Measurements from ENCODE around the gene DNAJC18. TPM values are rescaled to one million over a fixed set of nuclear protein-coding genes. Genes with fewer than 3 reads are reported as not detected.
A peak's percentile ranks its signal among the peaks of the same experiment; 100 is the strongest.

DNAJC18 gene
- total RNA-seq, 1 donor from 2014 or later = 27.0 TPM

DNA sequence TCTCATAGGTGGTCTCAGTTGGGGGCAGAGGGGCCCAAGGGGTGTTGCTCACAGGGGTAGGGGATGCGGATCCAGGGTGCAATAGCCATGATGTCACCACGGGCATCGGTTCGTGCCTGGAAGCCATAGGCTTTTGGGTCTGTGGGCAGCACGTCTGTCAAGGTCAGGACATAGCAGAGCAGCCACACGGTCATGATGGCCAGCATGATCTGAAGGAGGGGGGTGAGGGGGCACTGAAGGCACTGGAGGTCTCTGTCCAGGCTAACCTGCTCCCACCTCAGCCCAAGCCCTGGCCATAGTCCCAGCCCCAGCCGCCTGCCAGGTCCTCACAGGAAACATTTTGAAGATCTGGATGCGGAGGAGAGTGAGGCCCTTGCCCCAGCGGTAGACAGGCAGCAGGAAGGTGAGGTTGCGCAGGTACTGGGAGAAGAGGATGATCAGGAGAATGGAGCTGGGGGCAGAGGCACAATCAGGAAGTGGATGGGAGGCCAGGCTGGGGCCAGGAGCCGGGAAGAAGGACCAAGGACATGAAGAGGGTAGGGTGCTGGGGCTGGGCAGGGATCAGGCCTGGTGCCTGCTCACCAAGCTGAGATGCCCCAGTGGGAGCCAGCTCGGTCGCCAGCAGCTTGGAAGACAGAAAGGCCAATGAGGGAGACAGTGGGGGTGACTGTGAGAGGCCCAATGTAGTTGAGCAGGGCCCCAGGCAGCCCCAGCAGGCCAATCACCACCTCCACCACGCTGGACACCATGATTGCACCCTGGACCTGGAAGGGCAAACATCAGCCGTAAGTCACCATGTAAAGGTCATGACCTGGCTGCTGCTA is 59.5 kb downstream of the DNAJC18 start:
- TF ChIP-seq, protein P1, sequence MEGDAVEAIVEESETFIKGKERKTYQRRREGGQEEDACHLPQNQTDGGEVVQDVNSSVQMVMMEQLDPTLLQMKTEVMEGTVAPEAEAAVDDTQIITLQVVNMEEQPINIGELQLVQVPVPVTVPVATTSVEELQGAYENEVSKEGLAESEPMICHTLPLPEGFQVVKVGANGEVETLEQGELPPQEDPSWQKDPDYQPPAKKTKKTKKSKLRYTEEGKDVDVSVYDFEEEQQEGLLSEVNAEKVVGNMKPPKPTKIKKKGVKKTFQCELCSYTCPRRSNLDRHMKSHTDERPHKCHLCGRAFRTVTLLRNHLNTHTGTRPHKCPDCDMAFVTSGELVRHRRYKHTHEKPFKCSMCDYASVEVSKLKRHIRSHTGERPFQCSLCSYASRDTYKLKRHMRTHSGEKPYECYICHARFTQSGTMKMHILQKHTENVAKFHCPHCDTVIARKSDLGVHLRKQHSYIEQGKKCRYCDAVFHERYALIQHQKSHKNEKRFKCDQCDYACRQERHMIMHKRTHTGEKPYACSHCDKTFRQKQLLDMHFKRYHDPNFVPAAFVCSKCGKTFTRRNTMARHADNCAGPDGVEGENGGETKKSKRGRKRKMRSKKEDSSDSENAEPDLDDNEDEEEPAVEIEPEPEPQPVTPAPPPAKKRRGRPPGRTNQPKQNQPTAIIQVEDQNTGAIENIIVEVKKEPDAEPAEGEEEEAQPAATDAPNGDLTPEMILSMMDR (IDR thresholded peaks at IDR 0.05) = no peak
- H3K27me3 Mint-ChIP-seq (ENCODE audit: low read depth) = no peaks in the 10 kb centered on the region
- no peaks in the 10 kb centered on the region for H3K9me3 Mint-ChIP-seq (ENCODE audit: low read depth)
- H3K4me1 Mint-ChIP-seq (ENCODE audit: low read depth) = no peaks in the 10 kb centered on the region
- H3K36me3 Mint-ChIP-seq (ENCODE audit: low read depth) = no peaks in the 10 kb centered on the region
- H3K4me3 Mint-ChIP-seq (ENCODE audit: unreplicated experiment) = no peak overlapping the region
- H3K27ac Mint-ChIP-seq (ENCODE audit: unreplicated experiment) = no peak overlapping the region
- peak; percentile 63 for DNase-seq (ENCODE audit: low spot score)

DNA sequence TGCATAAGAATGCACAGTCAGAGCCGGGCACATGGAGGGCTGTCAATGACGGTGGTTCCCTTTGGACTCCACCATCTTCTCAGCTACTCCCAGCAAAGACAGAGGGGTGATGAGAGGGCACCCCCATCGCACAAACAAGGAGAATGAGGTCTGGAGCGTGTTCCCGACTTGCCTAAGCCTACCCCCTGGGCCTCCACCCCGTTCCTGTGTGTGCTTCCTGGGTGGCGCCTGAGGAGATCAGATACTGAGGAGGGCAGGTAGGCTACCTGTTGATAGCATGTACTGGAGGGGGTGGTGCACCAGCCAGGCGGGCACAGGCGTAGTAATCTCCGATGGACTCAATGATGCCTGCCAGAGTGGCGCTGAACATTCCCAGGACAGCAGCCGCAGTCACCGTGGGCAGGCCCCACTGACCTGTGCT is 60.4 kb downstream of the DNAJC18 start:
- peaks cover 2% of the 10 kb centered on the region for H3K4me1 Mint-ChIP-seq (ENCODE audit: low read depth)
- TF ChIP-seq, protein P1 (IDR thresholded peaks at IDR 0.05) = no peak
- H3K9me3 Mint-ChIP-seq (ENCODE audit: low read depth) = no peaks in the 10 kb centered on the region
- peak; percentile 74 for DNase-seq (ENCODE audit: low spot score)
- H3K27ac Mint-ChIP-seq (ENCODE audit: unreplicated experiment) = no peak overlapping the region
- peaks cover 2% of the 10 kb centered on the region for H3K36me3 Mint-ChIP-seq (ENCODE audit: low read depth)
- H3K4me3 Mint-ChIP-seq (ENCODE audit: unreplicated experiment) = no peak overlapping the region
- no peaks in the 10 kb centered on the region for H3K27me3 Mint-ChIP-seq (ENCODE audit: low read depth)

DNA sequence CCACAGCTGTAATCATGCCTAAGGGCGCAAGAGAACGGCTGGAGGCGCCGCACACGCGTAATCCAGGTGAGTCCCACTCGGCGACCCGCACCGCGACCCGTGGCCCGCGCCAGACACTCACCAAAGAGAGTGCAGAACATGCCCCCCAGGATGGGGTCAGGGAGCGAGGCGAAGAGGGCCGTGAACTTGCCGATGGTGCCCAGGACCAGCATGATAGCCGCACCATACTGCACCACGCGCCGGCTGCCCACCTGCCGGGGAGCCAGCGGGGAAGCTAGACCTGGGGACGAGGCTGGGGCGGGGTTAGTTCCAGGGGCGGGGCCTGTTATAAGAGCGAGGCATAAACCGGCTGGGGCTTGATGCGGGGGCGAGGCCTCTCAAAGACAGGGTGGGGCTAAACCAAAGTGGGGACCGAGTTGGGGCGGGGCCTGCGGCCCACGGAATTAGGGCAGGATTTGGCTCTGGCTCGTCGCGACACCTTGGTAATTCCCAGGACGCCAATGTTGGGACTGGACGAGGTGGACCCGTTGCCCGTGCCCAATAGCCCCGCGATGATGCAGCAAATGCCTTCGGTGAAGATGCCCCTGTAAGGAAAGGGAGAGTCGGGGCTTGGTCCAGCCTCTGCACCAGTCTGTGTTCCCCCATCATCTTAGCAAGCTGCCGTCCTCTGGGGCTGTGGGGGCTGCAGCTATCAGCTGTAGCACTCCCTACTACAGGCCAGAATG is 61.1 kb downstream of the DNAJC18 start:
- Mint-ChIP-seq H3K27ac (ENCODE audit: unreplicated experiment) (no peak overlapping the region), H3K27me3 (ENCODE audit: low read depth) (no peaks in the 10 kb centered on the region), H3K9me3 (ENCODE audit: low read depth) (no peaks in the 10 kb centered on the region), H3K4me3 (ENCODE audit: unreplicated experiment) (no peak overlapping the region), H3K4me1 (ENCODE audit: low read depth) (peaks cover 9% of the 10 kb centered on the region), H3K36me3 (ENCODE audit: low read depth) (peaks cover 2% of the 10 kb centered on the region)
- peak; percentile 85 for DNase-seq (ENCODE audit: low spot score)
- TF ChIP-seq, protein P1 (IDR thresholded peaks at IDR 0.05) = no peak

DNA sequence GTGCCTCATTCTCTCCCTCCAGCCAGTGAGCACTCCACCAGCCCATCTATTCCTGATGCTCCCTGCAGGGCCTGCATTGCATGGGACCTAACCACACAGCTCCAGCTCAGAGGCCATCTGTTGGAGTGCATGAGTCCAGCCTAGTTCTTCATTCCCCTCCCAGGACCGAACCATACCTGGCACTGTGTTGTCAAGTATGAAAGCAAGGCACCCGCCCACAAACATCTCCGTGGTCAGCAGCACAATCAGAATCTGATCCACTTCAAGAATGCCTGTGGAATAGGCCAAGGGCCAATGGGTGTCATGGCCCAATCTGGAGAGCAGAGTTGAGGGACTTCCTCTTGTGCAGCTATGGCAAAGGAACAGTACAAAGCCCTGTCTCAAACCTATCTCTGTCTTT is 62.1 kb downstream of the DNAJC18 start:
- H3K4me3 Mint-ChIP-seq (ENCODE audit: unreplicated experiment) = no peak overlapping the region
- TF ChIP-seq, protein P1 (IDR thresholded peaks at IDR 0.05) = no peak
- H3K27me3 Mint-ChIP-seq (ENCODE audit: low read depth) = no peaks in the 10 kb centered on the region
- peak; percentile 58 for DNase-seq (ENCODE audit: low spot score)
- peaks cover 3% of the 10 kb centered on the region for H3K36me3 Mint-ChIP-seq (ENCODE audit: low read depth)
- no peaks in the 10 kb centered on the region for H3K9me3 Mint-ChIP-seq (ENCODE audit: low read depth)
- H3K27ac Mint-ChIP-seq (ENCODE audit: unreplicated experiment) = no peak overlapping the region
- peaks cover 10% of the 10 kb centered on the region for H3K4me1 Mint-ChIP-seq (ENCODE audit: low read depth)

DNA sequence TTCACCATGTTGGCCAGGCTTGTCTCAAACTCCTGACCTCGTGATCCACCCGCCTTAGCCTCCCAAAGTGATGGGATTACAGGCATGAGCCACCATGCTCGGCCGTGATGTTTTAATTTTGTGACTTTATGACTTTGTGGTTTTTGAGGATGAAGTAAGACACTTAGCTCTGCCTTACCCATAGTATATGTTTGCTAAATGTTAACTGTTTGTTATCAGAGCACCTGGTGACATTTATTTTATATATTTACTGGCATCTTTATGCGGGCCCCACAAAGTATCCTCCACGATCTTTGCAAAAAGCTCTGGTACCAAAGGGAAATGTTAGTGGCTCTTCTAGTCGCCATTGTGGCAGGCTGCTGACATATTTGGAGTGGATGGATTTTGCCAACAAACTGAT is 63.0 kb downstream of the DNAJC18 start:
- DNase-seq (ENCODE audit: low spot score) = no peak
- no peaks in the 10 kb centered on the region for H3K27me3 Mint-ChIP-seq (ENCODE audit: low read depth)
- no peak overlapping the region for H3K4me3 Mint-ChIP-seq (ENCODE audit: unreplicated experiment)
- H3K27ac Mint-ChIP-seq (ENCODE audit: unreplicated experiment) = no peak overlapping the region
- TF ChIP-seq, protein P1 (IDR thresholded peaks at IDR 0.05) = no peak
- H3K9me3 Mint-ChIP-seq (ENCODE audit: low read depth) = no peaks in the 10 kb centered on the region
- peaks cover 15% of the 10 kb centered on the region for H3K4me1 Mint-ChIP-seq (ENCODE audit: low read depth)
- H3K36me3 Mint-ChIP-seq (ENCODE audit: low read depth) = peaks cover 7% of the 10 kb centered on the region

All from chondrocyte (in vitro differentiated cells).